Esophagus squamous epithelium (tissue), 5 donors: ENCODE results near the gene REXO2. TPM values are rescaled to one million over a fixed set of nuclear protein-coding genes. Genes with fewer than 3 reads are reported as not detected.

ENCODE experiments used
- DNase-seq: peaks from one replicate; lab custom pipeline; 2025; lab: John Stamatoyannopoulos, UW
- H3K27ac ChIP-seq, 4 donors: fragments of 200-600 bp; sonication (generic); one replicate each; pipeline ENCODE4 v1.5.1; 2016 to 2019; ENCODE audit warnings: mild to moderate bottlenecking in 1 of 4
- H3K27me3 ChIP-seq, 4 donors: fragments of 200-600 bp; sonication (generic); 1 replicate in 3 of 4; 2 replicates in 1 of 4; pipeline versions ENCODE4 v1.5.1 to v1.6.0; 2017 to 2021; ENCODE audit warnings: antibody characterized with exemption in 1 of 4
- H3K36me3 ChIP-seq, 3 donors: fragments of 200-600 bp; sonication (generic); one replicate each; pipeline ENCODE4 v1.5.1; 2016 to 2019
- H3K4me1 ChIP-seq, 3 donors: fragments of 200-600 bp; sonication (generic); one replicate each; pipeline ENCODE4 v1.5.1; 2017 to 2019
- H3K4me3 ChIP-seq, 4 donors: fragments of 200-600 bp; sonication (generic); 1 replicate in 3 of 4; 2 replicates in 1 of 4; pipeline ENCODE4 v1.5.1; 2016 to 2019; ENCODE audit warnings: mild to moderate bottlenecking in 2 of 4, moderate library complexity in 1 of 4
- H3K9me3 ChIP-seq, 3 donors: fragments of 200-600 bp; sonication (generic); one replicate each; pipeline ENCODE4 v1.5.1; 2016 to 2019
- POLR2A ChIP-seq, 4 donors: fragments of 450-650 bp; IDR thresholded peaks; one replicate each; pipeline ENCODE4 v1.6.1; 2017; ENCODE audit warnings: antibody characterized with exemption in 4 of 4, mild to moderate bottlenecking in 4 of 4, moderate library complexity in 3 of 4
- WGBS, 2 donors: methylation state at CpG; one replicate each; pipeline ENCODE4 v1.1.5; 2018; 5-methylcytosine and 5-hydroxymethylcytosine counted together
- intact Hi-C: fragments of 100-400 bp; cut with DNase I; formaldehyde crosslinking; loops from one replicate; pipeline ENCODE4 v1.15.0; 2022
- total RNA-seq, 4 donors: library from RNA; depleted of rRNA; stranded (reverse); fragments of >200 nt; gene quantifications; one replicate each; pipeline ENCODE4 v1.1.0, GENCODE V29; 2016
- TF ChIP-seq, protein P1 (sequence below), 6 experiments: fragments of 450-650 bp in 4 of 6; fragments of 200-600 bp in 2 of 6; sonication (generic) in 2 of 6; IDR thresholded peaks; one replicate each; pipeline ENCODE4 v1.5.1; 2016 to 2019; ENCODE audit warnings: antibody characterized with exemption in 6 of 6, mild to moderate bottlenecking in 4 of 6, moderate library complexity in 4 of 6
- donor health status: DM: yes; HTN: yes; CAD: no.

Gene REXO2
- total RNA-seq, 4 donors from 2014 or later, result 59.3 to 124 (median 107) TPM

DNA sequence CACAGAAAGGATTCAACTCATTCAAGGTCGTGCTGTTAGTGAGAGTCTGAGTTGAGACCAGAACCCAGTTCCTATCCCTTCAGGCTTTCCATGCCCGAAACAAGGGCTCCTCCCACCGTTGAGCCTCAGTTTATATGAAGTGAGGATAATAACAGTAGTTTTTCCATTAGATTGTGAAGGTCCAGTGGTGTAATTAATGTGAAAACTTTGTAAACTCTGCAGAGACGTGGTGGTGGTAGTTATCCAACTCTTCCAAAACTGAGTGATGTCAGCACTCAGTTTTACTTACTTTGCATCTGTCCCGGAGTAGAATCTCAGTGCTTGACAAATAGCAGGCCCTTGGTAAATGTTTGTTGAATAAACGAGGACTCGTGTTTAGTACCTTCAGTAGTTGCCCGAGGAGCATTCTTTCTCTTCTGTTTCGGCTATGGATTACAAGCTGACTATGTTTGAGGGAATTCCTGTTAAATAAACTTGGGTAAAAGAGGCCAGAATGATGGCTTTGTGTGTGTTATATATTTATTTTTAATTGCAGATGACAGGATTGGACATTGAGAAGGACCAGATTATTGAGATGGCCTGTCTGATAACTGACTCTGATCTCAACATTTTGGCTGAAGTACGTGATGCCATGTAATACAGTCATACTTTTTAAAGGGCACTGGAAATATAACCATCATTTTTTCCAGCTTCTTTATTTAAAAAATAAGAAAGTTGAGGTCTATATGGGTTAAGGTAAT lies 1.0 kb downstream of the REXO2 start:
- no peak for DNase-seq
- Histone ChIP-seq H3K36me3 (peaks cover 0 to 19% (median 0%) of the 10 kb centered on the region in 3 donors), H3K27me3 (no peaks in the 10 kb centered on the region), H3K4me3 (peak overlapping the region; percentile 67 to 99 (median 94)), H3K27ac (peak overlapping the region; percentile 87 to 92 (median 90)), H3K4me1 (peaks cover 0 to 38% (median 14%) of the 10 kb centered on the region in 3 donors), H3K9me3 (no peaks in the 10 kb centered on the region)
- 14 to 16% methylated on average over 10 of the region's 10 CpGs for WGBS, 2 donors
- intact Hi-C loops, result no loop called here
- TF ChIP-seq, protein P1, sequence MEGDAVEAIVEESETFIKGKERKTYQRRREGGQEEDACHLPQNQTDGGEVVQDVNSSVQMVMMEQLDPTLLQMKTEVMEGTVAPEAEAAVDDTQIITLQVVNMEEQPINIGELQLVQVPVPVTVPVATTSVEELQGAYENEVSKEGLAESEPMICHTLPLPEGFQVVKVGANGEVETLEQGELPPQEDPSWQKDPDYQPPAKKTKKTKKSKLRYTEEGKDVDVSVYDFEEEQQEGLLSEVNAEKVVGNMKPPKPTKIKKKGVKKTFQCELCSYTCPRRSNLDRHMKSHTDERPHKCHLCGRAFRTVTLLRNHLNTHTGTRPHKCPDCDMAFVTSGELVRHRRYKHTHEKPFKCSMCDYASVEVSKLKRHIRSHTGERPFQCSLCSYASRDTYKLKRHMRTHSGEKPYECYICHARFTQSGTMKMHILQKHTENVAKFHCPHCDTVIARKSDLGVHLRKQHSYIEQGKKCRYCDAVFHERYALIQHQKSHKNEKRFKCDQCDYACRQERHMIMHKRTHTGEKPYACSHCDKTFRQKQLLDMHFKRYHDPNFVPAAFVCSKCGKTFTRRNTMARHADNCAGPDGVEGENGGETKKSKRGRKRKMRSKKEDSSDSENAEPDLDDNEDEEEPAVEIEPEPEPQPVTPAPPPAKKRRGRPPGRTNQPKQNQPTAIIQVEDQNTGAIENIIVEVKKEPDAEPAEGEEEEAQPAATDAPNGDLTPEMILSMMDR (IDR thresholded peaks at IDR 0.05), result no peak
- no peak for TF ChIP-seq POLR2A (IDR thresholded peaks at IDR 0.05)

DNA sequence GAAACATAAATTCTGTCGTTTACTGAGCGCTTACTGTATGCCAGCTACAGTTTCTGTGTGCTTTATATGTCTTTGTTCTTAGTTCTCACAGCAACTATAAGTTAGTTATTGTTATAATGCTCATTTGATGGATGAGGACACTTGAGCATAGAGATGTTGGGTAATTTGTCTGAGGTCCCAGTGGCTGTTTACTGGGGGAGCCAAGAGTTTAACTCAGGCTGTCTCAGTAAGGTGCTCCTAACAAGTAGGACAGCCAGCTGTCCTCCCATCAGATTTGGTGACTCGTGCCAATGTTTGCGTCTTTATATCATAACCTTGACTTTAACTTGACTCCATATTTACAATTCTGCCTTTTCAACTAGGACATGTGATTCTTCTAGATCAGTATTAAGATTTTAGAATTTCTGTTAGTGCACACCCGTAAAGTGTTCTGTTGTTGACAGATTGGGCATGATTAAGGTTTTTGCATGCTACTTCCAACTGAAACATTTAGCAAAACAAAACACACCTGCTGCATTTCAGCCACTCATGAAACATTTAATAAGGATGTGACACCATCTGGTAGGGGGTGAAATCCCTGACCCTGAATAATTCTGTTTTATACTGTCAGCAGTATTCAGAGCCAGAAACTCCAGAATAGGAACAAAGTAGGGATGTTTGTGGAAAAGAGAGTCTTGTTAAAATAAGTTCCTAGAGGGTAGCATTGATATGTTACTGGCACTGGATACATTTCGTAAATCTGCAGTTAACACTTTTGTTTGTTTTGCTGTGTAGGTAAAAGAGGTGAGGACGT lies 1.9 kb downstream of the REXO2 start:
- no peak for DNase-seq
- TF ChIP-seq POLR2A (IDR thresholded peaks at IDR 0.05), result no peak
- TF ChIP-seq, protein P1 (IDR thresholded peaks at IDR 0.05), result no peak
- H3K36me3 ChIP-seq, result peaks cover 0 to 26% (median 0%) of the 10 kb centered on the region in 3 donors
- intact Hi-C loops, result no loop called here
- WGBS, 2 donors, result 80 to 81% methylated on average over 7 of the region's 7 CpGs
- no peaks in the 10 kb centered on the region for H3K9me3 ChIP-seq
- H3K27me3 ChIP-seq, result no peaks in the 10 kb centered on the region
- H3K27ac ChIP-seq, result peak overlapping the region in 1 of 4 donors; percentile 92
- peak overlapping the region in 2 of 4 donors; percentile 98 to 99 for H3K4me3 ChIP-seq
- H3K4me1 ChIP-seq, result peaks cover 0 to 38% (median 14%) of the 10 kb centered on the region in 3 donors

DNA sequence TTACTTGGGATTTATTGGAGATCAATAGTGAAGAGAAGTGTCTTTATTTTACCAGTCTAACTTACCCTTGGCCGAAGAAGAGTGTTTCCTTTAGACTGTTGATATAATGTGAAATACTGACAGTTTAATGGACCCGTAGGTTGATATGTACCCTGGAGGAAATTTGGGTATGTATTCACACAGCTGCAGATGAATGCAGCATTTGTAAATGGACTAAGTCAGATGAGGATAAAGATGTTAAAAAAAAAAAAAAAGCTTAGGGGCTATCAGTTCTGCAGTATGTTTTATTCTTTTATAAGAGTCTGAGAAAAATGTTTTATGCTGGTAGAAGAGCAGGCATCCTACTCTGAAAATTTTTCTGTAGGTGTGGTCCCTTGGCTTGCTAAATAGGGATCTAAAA lies 2.7 kb downstream of the REXO2 start:
- intact Hi-C loops, result no loop called here
- H3K4me1 ChIP-seq, result peaks cover 0 to 38% (median 14%) of the 10 kb centered on the region in 3 donors
- no peak for DNase-seq
- TF ChIP-seq, protein P1 (IDR thresholded peaks at IDR 0.05), result no peak
- TF ChIP-seq POLR2A (IDR thresholded peaks at IDR 0.05), result no peak
- no peaks in the 10 kb centered on the region for H3K9me3 ChIP-seq
- H3K36me3 ChIP-seq, result peaks cover 0 to 34% (median 0%) of the 10 kb centered on the region in 3 donors
- no peak overlapping the region for H3K27ac ChIP-seq
- H3K27me3 ChIP-seq, result no peaks in the 10 kb centered on the region
- H3K4me3 ChIP-seq, result no peak overlapping the region
- WGBS, 2 donors, result 75 to 88% methylated on average over 2 of the region's 2 CpGs

DNA sequence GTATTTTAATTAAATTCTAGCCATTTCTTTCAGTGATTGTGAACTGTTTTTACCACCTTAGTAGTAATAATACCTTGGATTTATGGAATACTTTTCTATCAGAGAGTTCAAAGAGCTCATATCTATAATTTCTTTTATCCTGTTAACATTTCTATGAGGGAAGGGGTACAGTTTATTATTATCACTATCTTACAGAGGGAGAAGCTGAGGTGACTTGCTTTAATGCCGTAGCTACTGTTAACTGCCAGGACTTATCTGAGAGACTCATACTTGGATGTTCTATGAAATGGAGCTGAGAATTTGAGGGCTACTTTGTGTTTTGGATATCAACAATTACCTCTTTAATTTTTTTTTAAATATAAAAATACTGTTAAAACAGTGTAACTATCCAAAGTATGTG lies 3.3 kb downstream of the REXO2 start:
- no peak for DNase-seq
- H3K27ac ChIP-seq, result no peak overlapping the region
- peaks cover 0 to 40% (median 0%) of the 10 kb centered on the region in 3 donors for H3K36me3 ChIP-seq
- H3K9me3 ChIP-seq, result no peaks in the 10 kb centered on the region
- intact Hi-C loops, result no loop called here
- H3K4me3 ChIP-seq, result no peak overlapping the region
- no peak for TF ChIP-seq POLR2A (IDR thresholded peaks at IDR 0.05)
- TF ChIP-seq, protein P1 (IDR thresholded peaks at IDR 0.05), result no peak
- 100% methylated on average over 1 of the region's 1 CpG for WGBS, 2 donors
- H3K4me1 ChIP-seq, result peaks cover 0 to 38% (median 14%) of the 10 kb centered on the region in 3 donors
- no peaks in the 10 kb centered on the region for H3K27me3 ChIP-seq

DNA sequence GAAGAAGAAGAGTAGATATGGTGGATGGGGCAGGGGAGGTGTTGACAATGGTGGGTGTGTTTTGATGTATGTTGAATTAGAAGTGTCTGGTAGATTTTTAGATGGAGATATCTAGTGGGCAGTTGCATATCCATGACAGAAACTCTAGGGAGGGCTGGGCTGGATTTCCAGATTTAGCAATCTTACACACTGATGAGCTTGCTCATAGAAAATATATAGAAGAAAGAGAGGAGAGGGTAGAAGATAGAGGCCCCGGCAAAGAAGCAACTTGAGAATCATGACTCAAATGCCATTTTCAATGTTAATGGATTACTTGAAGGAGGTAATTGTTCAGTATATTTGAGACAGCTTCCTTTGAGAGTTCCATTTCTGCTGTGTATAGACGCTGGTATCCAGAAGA lies 8.2 kb downstream of the REXO2 start:
- Histone ChIP-seq H3K4me1 (no peaks in the 10 kb centered on the region), H3K36me3 (peaks cover 0 to 85% (median 5%) of the 10 kb centered on the region in 3 donors), H3K27ac (no peak overlapping the region), H3K4me3 (no peak overlapping the region), H3K9me3 (no peaks in the 10 kb centered on the region), H3K27me3 (no peaks in the 10 kb centered on the region)
- 83 to 93% methylated on average over 2 of the region's 2 CpGs for WGBS, 2 donors
- intact Hi-C loops, result no loop called here
- TF ChIP-seq, protein P1 (IDR thresholded peaks at IDR 0.05), result no peak
- DNase-seq, result no peak
